ENCODE measurements around the gene EXT2. TPM values are rescaled to one million over a fixed set of nuclear protein-coding genes. Genes with fewer than 3 reads are reported as not detected.

The EXT2 gene
- total and polyA plus RNA-seq, 2 of the 13 experiments (the other 11 are each of a cell fraction or from before 2014, with no cell fraction given): 61.5 to 68.7 TPM

DNA sequence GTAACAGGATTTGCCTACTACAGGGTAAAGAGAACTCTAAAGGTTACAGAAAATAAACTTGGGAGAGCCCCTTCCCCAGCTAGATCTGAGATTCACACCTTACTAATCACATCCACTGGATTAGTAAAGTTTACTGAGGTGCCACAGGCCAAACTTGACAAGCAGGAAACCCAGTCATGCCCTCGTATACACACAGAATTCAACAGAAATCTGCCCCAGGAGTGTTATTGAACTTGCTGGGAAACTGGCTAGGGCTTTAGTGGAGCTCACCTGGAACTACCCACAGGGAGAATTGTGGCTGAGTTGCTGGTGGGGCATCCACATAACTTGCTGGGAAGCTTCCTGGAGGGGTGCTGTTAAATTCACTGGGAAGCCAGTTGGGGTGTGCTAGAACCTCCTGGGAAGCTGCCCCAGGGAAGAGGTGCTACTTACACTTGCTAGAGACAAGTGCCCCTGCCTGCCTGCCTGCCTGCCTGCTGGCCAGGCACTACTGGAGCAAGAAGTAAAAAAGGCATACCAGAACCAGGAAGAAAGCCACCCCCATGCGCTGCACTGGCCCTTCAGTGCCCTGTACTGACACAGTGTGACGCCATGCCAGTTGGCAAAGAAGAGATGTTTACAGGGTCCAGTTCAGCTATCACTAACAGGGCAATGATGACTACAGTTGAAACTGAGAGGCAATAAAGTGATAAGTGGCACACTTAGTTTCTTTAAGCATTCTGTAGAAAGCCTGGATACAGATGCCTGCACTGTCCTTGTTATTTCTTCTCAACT, 108.0 kb downstream of the EXT2 start:
- no peaks in the 10 kb centered on the region for H3K9me3 ChIP-seq (ENCODE audit: low read length)
- ChIA-PET POLR2A (no interaction called here), CTCF (ENCODE audit: low intra/inter-chr PET ratio, low total read pairs) (no interaction called here)
- H2AFZ ChIP-seq (ENCODE audit: low read length): no peak overlapping the region
- no TSS peak for BruUV-seq (replicated peaks)
- no peaks in the 10 kb centered on the region for H3K27me3 ChIP-seq (ENCODE audit: control insufficient read depth in 1 of 2, insufficient read depth in 2 of 2, low read length in 2 of 2)
- in situ Hi-C loops (cut with HindIII; ENCODE audit: extremely low pct_ligation_motif_present, low pct_unique_long_range_greater_than_20kb) (no loop called here), intact Hi-C loops (cut with micrococcal nuclease; ENCODE audit: unreplicated experiment) (no loop called here)
- no peak for ATAC-seq
- no peak overlapping the region for H3K4me3 ChIP-seq (replicated peaks in 1 of 3; ENCODE audit: insufficient read depth in 1 of 3, low read depth in 2 of 3, low read length in 3 of 3)
- no peak overlapping the region for H3K4me2 ChIP-seq (ENCODE audit: low read depth, low read length)
- peaks cover 2 to 3% of the 10 kb centered on the region in 2 experiments; a peak in 3 of 5 replicates for H3K36me3 ChIP-seq (replicated peaks in 1 of 2; ENCODE audit: control insufficient read depth in 1 of 2, insufficient read depth in 2 of 2, low read length in 2 of 2)
- H4K20me1 ChIP-seq (ENCODE audit: insufficient read depth, low read length): no peaks in the 10 kb centered on the region
- no peak overlapping the region for H3K27ac ChIP-seq (ENCODE audit: extremely low read length, insufficient read depth, low read length)
- no peaks in the 10 kb centered on the region for H3K79me2 ChIP-seq (ENCODE audit: insufficient read depth, low read length)
- no peak for DNase-seq (ENCODE audit: low spot score)
- TF ChIP-seq PHF21A (CRISPR knock-in tag; IDR thresholded peaks at IDR 0.05) (no peak), NCOR1 (IDR thresholded peaks at IDR 0.05; ENCODE audit: borderline replicate concordance, low read length) (no peak), ZNF160 (CRISPR knock-in tag; IDR thresholded peaks at IDR 0.05) (no peak), HOXA5 (CRISPR knock-in tag; IDR thresholded peaks at IDR 0.05) (no peak), EHMT2 (IDR thresholded peaks at IDR 0.05; ENCODE audit: borderline replicate concordance, low read depth, low read length) (no peak), GABPA (IDR thresholded peaks at IDR 0.05; ENCODE audit: low read depth, low read length) (no peak), GABPA (CRISPR knock-in tag; IDR thresholded peaks at IDR 0.05; ENCODE audit: low read depth) (no peak), AHR (CRISPR knock-in tag; IDR thresholded peaks at IDR 0.05) (no peak), FOXK1 (CRISPR knock-in tag; IDR thresholded peaks at IDR 0.05; ENCODE audit: borderline replicate concordance, low read depth) (no peak), ZNF138 (CRISPR knock-in tag; IDR thresholded peaks at IDR 0.05; ENCODE audit: low read depth) (no peak), ZBTB21 (CRISPR knock-in tag; IDR thresholded peaks at IDR 0.05) (no peak), ZFP36 (IDR thresholded peaks at IDR 0.05; ENCODE audit: borderline replicate concordance, low read depth, low read length, partially characterized antibody) (no peak), HOXA9 (CRISPR knock-in tag; IDR thresholded peaks at IDR 0.05; ENCODE audit: borderline replicate concordance) (no peak), CHD2 (IDR thresholded peaks at IDR 0.05; ENCODE audit: low read depth, low read length) (no peak), BRCA1 (CRISPR knock-in tag; IDR thresholded peaks at IDR 0.05) (no peak), U2AF2 (IDR thresholded peaks at IDR 0.05; ENCODE audit: low read depth, low read length) (no peak), CTCF (CRISPR knock-in tag; IDR thresholded peaks at IDR 0.05) (no peak), SMC3 (IDR thresholded peaks at IDR 0.05; ENCODE audit: low read length) (no peak), GZF1 (CRISPR knock-in tag; IDR thresholded peaks at IDR 0.05) (no peak)
- peaks cover 6% of the 10 kb centered on the region; the same call in 1 of the 2 replicates for H3K4me1 ChIP-seq (ENCODE audit: insufficient read depth, low read length)
- no peak overlapping the region for H3K9ac ChIP-seq (ENCODE audit: insufficient read depth, low read depth, low read length)
- FAIRE-seq: no peak
- 96% methylated on average over 3 of the region's 3 CpGs for WGBS (ENCODE audit: low lambda C conversion rate)
